Measurements from ENCODE around the gene TNK2.
"Not testable (repeated sequence)": the region's sequence is repeated elsewhere in the genome, so short reads cannot be mapped to it uniquely, and the experiment has no call there.

Gene TNK2

GRCh38 chr3:195821403-195822130, 86.8 kb downstream of the TNK2 start:
- DNase-seq (ENCODE audit: low read depth), result no peak

DNA sequence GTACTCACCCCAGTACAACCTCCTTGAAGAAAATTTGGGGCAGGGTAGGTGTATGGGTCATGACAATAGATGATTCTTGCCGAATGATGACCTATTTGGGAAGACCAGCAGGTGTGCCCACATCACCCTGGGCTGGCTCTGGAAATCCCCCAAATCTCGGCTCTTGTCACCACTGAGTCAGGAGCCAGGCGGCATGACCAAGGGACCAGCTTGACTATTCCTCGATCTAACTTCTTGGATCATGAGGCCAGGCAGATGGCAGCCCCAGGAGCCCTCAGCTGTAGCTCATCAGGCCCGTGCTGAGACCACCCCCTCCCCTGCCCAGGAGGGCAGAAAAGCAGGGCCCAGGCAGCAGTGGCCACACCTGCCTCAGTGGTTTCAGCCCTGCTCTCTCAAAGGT, 87.5 kb downstream of the TNK2 start:
- no peak for DNase-seq (ENCODE audit: low read depth)

DNA sequence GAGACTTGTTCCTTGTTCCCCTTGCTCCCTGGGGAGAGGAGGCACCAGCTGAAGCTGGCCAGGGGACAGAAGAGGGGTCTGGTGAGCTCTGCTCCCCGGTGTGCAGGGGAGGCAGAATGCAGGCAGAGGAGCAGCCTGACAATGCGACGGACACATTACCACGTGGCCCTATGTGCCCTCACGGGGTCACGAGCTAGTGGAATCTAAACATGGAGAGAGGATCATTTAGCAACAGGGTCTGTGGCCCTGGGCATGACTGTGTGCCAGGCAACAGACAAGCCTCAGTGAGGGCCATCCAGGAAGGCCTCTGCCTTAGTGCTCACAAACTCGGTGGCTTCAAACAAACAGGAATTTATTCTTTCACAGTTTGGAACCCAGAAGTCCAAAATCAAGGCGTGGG, 88.2 kb downstream of the TNK2 start:
- DNase-seq (ENCODE audit: low read depth), result no peak

DNA sequence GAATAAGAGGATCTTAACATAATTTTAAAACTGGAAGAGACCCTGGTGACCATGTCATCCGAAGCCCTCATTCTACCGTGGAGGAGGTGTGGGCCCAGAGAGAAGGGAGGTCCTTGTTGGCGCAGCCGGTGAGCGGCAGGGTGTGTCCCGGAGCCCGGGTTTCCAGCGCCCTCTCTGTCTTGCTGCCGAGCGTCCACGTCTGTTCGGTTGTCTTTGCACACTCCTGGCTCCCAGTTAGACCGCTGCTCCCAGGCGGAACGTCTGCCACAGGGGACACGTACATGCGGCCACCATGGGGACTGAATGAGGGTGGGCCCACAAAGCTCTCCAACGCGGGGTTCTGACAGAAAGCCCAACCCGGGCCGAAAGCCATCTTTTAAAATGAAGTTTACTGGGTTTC, 90.0 kb downstream of the TNK2 start:
- no peak for DNase-seq (ENCODE audit: low read depth)

- no peak for DNase-seq (ENCODE audit: low read depth)
These were observed 90.7 kb downstream of the TNK2 start for GRCh38 chr3:195817578-195818135.

DNA sequence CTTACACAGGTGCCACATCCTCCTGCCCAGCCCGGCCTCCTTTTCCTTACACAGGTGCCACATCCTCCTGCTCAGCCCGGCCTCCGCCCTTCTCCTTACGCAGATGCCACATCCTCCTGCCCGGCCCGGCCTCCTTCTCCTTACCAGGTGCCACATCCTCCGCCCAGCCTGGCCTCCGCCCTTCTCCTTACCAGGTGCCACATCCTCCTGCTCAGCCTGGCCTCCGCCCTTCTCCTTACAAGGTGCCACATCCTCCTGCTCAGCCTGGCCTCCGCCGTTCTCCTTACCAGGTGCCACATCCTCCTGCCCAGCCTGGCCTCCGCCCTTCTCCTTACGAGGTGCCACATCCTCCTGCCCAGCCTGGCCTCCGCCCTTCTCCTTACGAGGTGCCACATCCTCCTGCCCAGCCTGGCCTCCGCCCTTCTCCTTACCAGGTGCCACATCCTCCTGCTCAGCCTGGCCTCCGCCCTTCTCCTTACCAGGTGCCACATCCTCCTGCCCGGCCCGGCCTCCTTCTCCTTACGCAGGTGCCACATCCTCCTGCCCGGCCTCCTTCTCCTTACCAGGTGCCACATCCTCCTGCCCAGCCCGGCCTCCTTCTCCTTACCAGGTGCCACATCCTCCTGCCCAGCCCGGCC, 92.0 kb downstream of the TNK2 start:
- not testable (repeated sequence) for DNase-seq (ENCODE audit: low read depth)

GRCh38 chr3:195815169-195815771, 93.1 kb downstream of the TNK2 start:
- no peak for DNase-seq (ENCODE audit: low read depth)

- DNase-seq (ENCODE audit: low read depth), result no peak
These were observed 94.3 kb downstream of the TNK2 start for GRCh38 chr3:195813916-195814640.

Measured in activated T-cell treated with anti-CD3 and anti-CD28 coated beads for 48 hours (primary cell).